H1 (cell line): ENCODE results near the gene NPL. TPM values are rescaled to one million over a fixed set of nuclear protein-coding genes. Genes with fewer than 3 reads are reported as not detected.

Experiments used
- CHD1 ChIP-seq: IDR thresholded peaks from 2 replicates; pipeline ENCODE4 v1.6.1; 2012; ENCODE audit warnings: low read depth, low read length, improper control_type of control experiment
- CHD7 ChIP-seq: fragments of 300-600 bp; sonication (generic); IDR thresholded peaks from 2 replicates; pipeline ENCODE4 v1.7.1; 2012; ENCODE audit warnings: low read length, moderate library complexity, mild to moderate bottlenecking, inconsistent platforms; ENCODE audit not compliant: insufficient replicate concordance
- CREB1 ChIP-seq: IDR thresholded peaks from 2 replicates; pipeline ENCODE4 v1.6.1; 2012; ENCODE audit warnings: inconsistent platforms
- CTBP2 ChIP-seq: IDR thresholded peaks from 2 replicates; pipeline ENCODE4 v1.7.0; 2011; ENCODE audit warnings: borderline replicate concordance, mild to moderate bottlenecking, moderate library complexity, mixed read lengths, low read length; ENCODE audit not compliant: insufficient read depth, insufficient read length
- EZH2 ChIP-seq: fragments of 200-600 bp; sonication (generic); IDR thresholded peaks from 2 replicates; pipeline ENCODE4 v1.7.1; 2012; ENCODE audit warnings: low read depth, mild to moderate bottlenecking, moderate library complexity, low read length, inconsistent platforms; ENCODE audit not compliant: severe bottlenecking
- HDAC6 ChIP-seq: IDR thresholded peaks from one replicate; pipeline ENCODE4 v1.7.1; 2012; ENCODE audit warnings: low read depth, mild to moderate bottlenecking, inconsistent platforms, low read length, moderate library complexity
- JUN ChIP-seq: IDR thresholded peaks from 2 replicates; pipeline ENCODE4 v1.6.1; 2011; ENCODE audit warnings: low read depth, mild to moderate bottlenecking, improper control_type of control experiment, low read length
- MAFK ChIP-seq: IDR thresholded peaks from 2 replicates; pipeline ENCODE4 v1.6.1; 2012; ENCODE audit warnings: low read depth, mild to moderate bottlenecking, improper control_type of control experiment, low read length
- NANOG ChIP-seq: IDR thresholded peaks from 2 replicates; pipeline ENCODE4 v1.6.1; 2011; ENCODE audit warnings: low read length, low read depth, mild to moderate bottlenecking, inconsistent platforms; ENCODE audit not compliant: insufficient read depth, poor library complexity, severe bottlenecking
- SIX5 ChIP-seq: IDR thresholded peaks from 2 replicates; pipeline ENCODE4 v1.6.1; 2011; ENCODE audit warnings: mild to moderate bottlenecking, low read depth, low read length
- polyA plus RNA-seq, 7 experiments: library from polyadenylated mRNA; depleted of rRNA in 3 of 7; stranded (reverse) in 5 of 7; unstranded in 2 of 7; fragments of >200 nt in 5 of 7; fragments of 200-250 nt in 2 of 7; gene quantifications; 1 replicate in 5 of 7; 2 replicates in 1 of 7; 4 replicates in 1 of 7; pipeline versions ENCODE4 v1.2.1 to v1.2.3, GENCODE V29; 2011 to 2013; ENCODE audit warnings: missing spikeins in 2 of 7, mixed read lengths in 2 of 7
- total RNA-seq: library from RNA; stranded (reverse); fragmentation: NEBNext Ultra II Directional; extraction: Animal tissue kit (Norgen Biotek cat#: 25700); gene quantifications from 2 replicates; pipeline ENCODE4 v1.2.1, GENCODE V29; 2021

The NPL gene
- total and polyA plus RNA-seq, 2 of the 8 experiments (the other 6 are each of a cell fraction or from before 2014, with no cell fraction given), result 2.2 to 4.4 TPM

GRCh38 chr1:182789138-182790076 is at the start of gene NPL (continued):
- no peak for TF ChIP-seq CHD7
- TF ChIP-seq MAFK, result no peak
- peak; percentile 73 for TF ChIP-seq CREB1
- TF ChIP-seq NANOG, result no peak
- TF ChIP-seq EZH2, result peak; percentile 80
- no peak for TF ChIP-seq HDAC6
- peak; percentile 61 for TF ChIP-seq SIX5
- no peak for TF ChIP-seq JUN
- TF ChIP-seq CTBP2, result no peak
- no peak for TF ChIP-seq CHD1
